K562 (cell line): ENCODE results near the gene SUDS3. TPM values are rescaled to one million over a fixed set of nuclear protein-coding genes. Genes with fewer than 3 reads are reported as not detected.

ENCODE experiments used
- BRD4 ChIP-seq: fragments of 200-600 bp; sonication (generic); IDR thresholded peaks from 2 replicates; pipeline ENCODE4 v1.6.1; 2017; ENCODE audit warnings: inconsistent platforms
- BRD9 ChIP-seq: fragments of 450-650 bp; IDR thresholded peaks from 2 replicates; pipeline ENCODE4 v1.6.1; 2018; ENCODE audit warnings: low read depth; ENCODE audit not compliant: partially characterized antibody
- DIDO1 ChIP-seq: fragments of 450-650 bp; IDR thresholded peaks from 2 replicates; pipeline ENCODE4 v1.6.1; 2016; ENCODE audit warnings: low read depth, missing biosample characterization, missing genetic modification characterization
- GABPB1 ChIP-seq: sonication (generic); formaldehyde crosslinking; IDR thresholded peaks from 2 replicates; pipeline ENCODE4 v1.8.0; 2022; ENCODE audit warnings: mild to moderate bottlenecking, missing genetic modification reagents
- ID3 ChIP-seq, 2 experiments: fragments of 250-450 bp in 1 of 2; fragments of 450-650 bp in 1 of 2; sonication (Bioruptor Pico) in 1 of 2; IDR thresholded peaks; 2 replicates each; pipeline versions ENCODE4 v1.6.1 to v1.8.0; 2016 to 2021; ENCODE audit warnings: mild to moderate bottlenecking in 2 of 2, moderate library complexity in 2 of 2, missing compliant biosample characterization in 1 of 2, missing genetic modification characterization in 1 of 2
- MNT ChIP-seq, 2 experiments: fragments of 450-650 bp; conservative IDR thresholded peaks; 2 replicates each; pipeline ENCODE4 v1.6.1; 2017; ENCODE audit warnings: mild to moderate bottlenecking in 2 of 2, moderate library complexity in 2 of 2
- PBX2 ChIP-seq, 2 experiments: IDR thresholded peaks in 1 of 2; conservative IDR thresholded peaks in 1 of 2; 2 replicates each; pipeline ENCODE4 v1.6.1; 2016; ENCODE audit warnings: low read depth in 2 of 2, mild to moderate bottlenecking in 1 of 2, missing compliant biosample characterization in 1 of 2, missing genetic modification characterization in 1 of 2, moderate library complexity in 1 of 2
- RBM15 ChIP-seq: fragments of 200-400 bp; formaldehyde crosslinking; IDR thresholded peaks from 2 replicates; pipeline ENCODE4 v1.6.1; 2018; ENCODE audit warnings: mild to moderate bottlenecking, low read length, moderate library complexity; ENCODE audit not compliant: insufficient read depth
- RFX1 ChIP-seq: fragments of 450-650 bp; IDR thresholded peaks from 2 replicates; pipeline ENCODE4 v1.6.1; 2016; ENCODE audit warnings: mild to moderate bottlenecking, moderate library complexity
- SMAD1 ChIP-seq: fragments of 150-350 bp; IDR thresholded peaks from 2 replicates; pipeline ENCODE4 v1.6.1; 2014; ENCODE audit warnings: low read length, low read depth; ENCODE audit not compliant: partially characterized antibody
- SMAD3 ChIP-seq: fragments of 450-650 bp; formaldehyde crosslinking; conservative IDR thresholded peaks from 2 replicates; pipeline ENCODE4 v1.4.0; 2020; ENCODE audit warnings: mild to moderate bottlenecking
- TAL1 ChIP-seq: fragments of 450-650 bp; IDR thresholded peaks from 2 replicates; pipeline ENCODE4 v1.6.1; 2016; ENCODE audit warnings: mild to moderate bottlenecking
- TEAD4 ChIP-seq, 2 experiments: sonication (generic) in 1 of 2; formaldehyde crosslinking in 1 of 2; IDR thresholded peaks; 2 replicates each; pipeline versions ENCODE4 v1.6.1 to v1.8.0; 2012 to 2022; ENCODE audit warnings: borderline replicate concordance in 1 of 2, inconsistent platforms in 1 of 2, low read length in 1 of 2, mild to moderate bottlenecking in 1 of 2, missing genetic modification reagents in 1 of 2
- ZBTB49 ChIP-seq: sonication (generic); formaldehyde crosslinking; IDR thresholded peaks from 2 replicates; pipeline ENCODE4 v1.8.0; 2022; ENCODE audit warnings: missing genetic modification reagents, mild to moderate bottlenecking, borderline replicate concordance
- ZC3H11A ChIP-seq: IDR thresholded peaks from 2 replicates; pipeline ENCODE4 v1.6.1; 2012; ENCODE audit warnings: low read depth, low read length, improper control_type of control experiment
- ZNF239 ChIP-seq: fragments of 250-450 bp; sonication (Bioruptor Pico); IDR thresholded peaks from 2 replicates; pipeline ENCODE4 v1.4.0; 2020; ENCODE audit warnings: mild to moderate bottlenecking
- ZNF696 ChIP-seq: fragments of 250-450 bp; sonication (Bioruptor Pico); conservative IDR thresholded peaks from 2 replicates; pipeline ENCODE4 v1.4.0; 2020; ENCODE audit warnings: mild to moderate bottlenecking, moderate library complexity
- ZNF76 ChIP-seq: fragments of 250-450 bp; sonication (Bioruptor Pico); IDR thresholded peaks from 2 replicates; pipeline ENCODE4 v1.4.0; 2020; ENCODE audit warnings: mild to moderate bottlenecking, moderate library complexity, borderline replicate concordance
- polyA plus RNA-seq, 8 experiments: library from polyadenylated mRNA; depleted of rRNA in 4 of 8; stranded (reverse) in 5 of 8; unstranded in 3 of 8; fragments of >200 nt; fragmentation: Nextera tagmentation in 2 of 8; fragmentation: Illumina TruSeq in 1 of 8; extraction: Ambion mirVana in 2 of 8; extraction: Trizol in 1 of 8; gene quantifications; 2 replicates each; pipeline versions ENCODE4 v1.2.1 to v1.2.3, GENCODE V29; 2011 to 2014; ENCODE audit warnings: inconsistent platforms in 1 of 8, missing spikeins in 1 of 8
- total RNA-seq, 7 experiments: library from RNA; depleted of rRNA in 6 of 7; stranded (reverse); fragments of >200 nt in 6 of 7; fragmentation: Illumina TruSeq in 2 of 7; extraction: Trizol in 2 of 7; gene quantifications; 2 replicates each; pipeline versions ENCODE4 v1.2.1 to v1.2.3, GENCODE V29; 2011 to 2021; ENCODE audit warnings: low replicate concordance in 1 of 7

Gene SUDS3
- total and polyA plus RNA-seq, 9 of the 15 experiments (the other 6 are each of a cell fraction or from before 2014, with no cell fraction given), result 6.6 to 30.5 (median 23.3) TPM

GRCh38 chr12:118372541-118373495 is 3.5 kb upstream of the SUDS3 start, which contains the start of gene TAOK3 (continued):
- TF ChIP-seq ID3 (CRISPR knock-in tag; IDR thresholded peaks at IDR 0.05), result no peak
- TF ChIP-seq ID3 (tag; IDR thresholded peaks at IDR 0.05), result no peak
- TF ChIP-seq SMAD3 (CRISPR knock-in tag), result no peak
- TF ChIP-seq ZC3H11A, result no peak
- TF ChIP-seq RFX1, result no peak
- no peak for TF ChIP-seq PBX2 (CRISPR knock-in tag; IDR thresholded peaks at IDR 0.05; ENCODE audit: low read depth)
- TF ChIP-seq PBX2 (tag; conservative IDR thresholded peaks at IDR 0.05; ENCODE audit: low read depth), result no peak
- no peak for TF ChIP-seq BRD9
- TF ChIP-seq GABPB1, result peak; percentile 60; the same call in 1 of the 2 replicates
- TF ChIP-seq TAL1, result no peak
- no peak for TF ChIP-seq DIDO1 (tag)
- no peak for TF ChIP-seq ZNF76 (CRISPR knock-in tag)
- TF ChIP-seq ZNF696 (CRISPR knock-in tag), result no peak
- no peak for TF ChIP-seq RBM15
- TF ChIP-seq TEAD4 (IDR thresholded peaks at IDR 0.05; ENCODE audit: low read length), result no peak
- TF ChIP-seq TEAD4 (CRISPR knock-in tag; IDR thresholded peaks at IDR 0.05; ENCODE audit: borderline replicate concordance), result no peak
- TF ChIP-seq BRD4, result no peak
- TF ChIP-seq MNT (conservative IDR thresholded peaks at IDR 0.05), result peak; percentile 73 to 81
- no peak for TF ChIP-seq ZNF239
- TF ChIP-seq ZBTB49, result no peak
- TF ChIP-seq SMAD1, result peak; percentile 68
